ENCODE results near the gene SNX5.

SNX5 gene

GRCh38 chr20:17925141-17925939 is 43.3 kb downstream of the SNX5 start:
- peaks cover 0 to 11% (median 2%) of the 10 kb centered on the region in 5 donors for H3K4me1 ChIP-seq (ENCODE audit: control insufficient read depth in 5 of 5, insufficient read depth in 5 of 5, low read length in 5 of 5)
- no peak overlapping the region for H3K27ac ChIP-seq (ENCODE audit: low read depth, low read length)
- H3K4me3 ChIP-seq (ENCODE audit: low read depth in 1 of 5, low read length in 5 of 5) = no peak overlapping the region
- no peaks in the 10 kb centered on the region for H3K27me3 ChIP-seq (ENCODE audit: control insufficient read depth in 5 of 5, insufficient read depth in 4 of 5, low read length in 5 of 5)
- H3K9ac ChIP-seq (ENCODE audit: low read length in 5 of 5) = no peak overlapping the region
- no peaks in the 10 kb centered on the region for H3K36me3 ChIP-seq (ENCODE audit: control insufficient read depth in 5 of 5, insufficient read depth in 5 of 5, low read length in 5 of 5)
- H3K9me3 ChIP-seq (ENCODE audit: control insufficient read depth in 5 of 5, low read length in 5 of 5) = no peaks in the 10 kb centered on the region

GRCh38 chr20:17921774-17922173 is 46.8 kb downstream of the SNX5 start:
- no peaks in the 10 kb centered on the region for H3K27me3 ChIP-seq (ENCODE audit: control insufficient read depth in 5 of 5, insufficient read depth in 4 of 5, low read length in 5 of 5)

GRCh38 chr20:17919149-17919548 is 49.4 kb downstream of the SNX5 start:
- Histone ChIP-seq H3K9ac (ENCODE audit: low read length in 5 of 5) (no peak overlapping the region), H3K4me1 (ENCODE audit: control insufficient read depth in 5 of 5, insufficient read depth in 5 of 5, low read length in 5 of 5) (peaks cover 0 to 7% (median 3%) of the 10 kb centered on the region in 5 donors)

More at GRCh38 chr20:17921774-17922173, 46.8 kb downstream of the SNX5 start:
- no peak overlapping the region for H3K9ac ChIP-seq (ENCODE audit: low read length in 5 of 5)
- peaks cover 0 to 12% (median 3%) of the 10 kb centered on the region in 5 donors for H3K4me1 ChIP-seq (ENCODE audit: control insufficient read depth in 5 of 5, insufficient read depth in 5 of 5, low read length in 5 of 5)
- H3K27ac ChIP-seq (ENCODE audit: low read depth, low read length) = no peak overlapping the region
- no peak overlapping the region for H3K4me3 ChIP-seq (ENCODE audit: low read depth in 1 of 5, low read length in 5 of 5)
- H3K36me3 ChIP-seq (ENCODE audit: control insufficient read depth in 5 of 5, insufficient read depth in 5 of 5, low read length in 5 of 5) = no peaks in the 10 kb centered on the region
- no peaks in the 10 kb centered on the region for H3K9me3 ChIP-seq (ENCODE audit: control insufficient read depth in 5 of 5, low read length in 5 of 5)

GRCh38 chr20:17917832-17918618 is 50.6 kb downstream of the SNX5 start:
- Histone ChIP-seq H3K27ac (ENCODE audit: low read depth, low read length) (no peak overlapping the region), H3K4me3 (ENCODE audit: low read depth in 1 of 5, low read length in 5 of 5) (no peak overlapping the region), H3K9me3 (ENCODE audit: control insufficient read depth in 5 of 5, low read length in 5 of 5) (no peaks in the 10 kb centered on the region), H3K9ac (ENCODE audit: low read length in 5 of 5) (no peak overlapping the region), H3K36me3 (ENCODE audit: control insufficient read depth in 5 of 5, insufficient read depth in 5 of 5, low read length in 5 of 5) (no peaks in the 10 kb centered on the region), H3K4me1 (ENCODE audit: control insufficient read depth in 5 of 5, insufficient read depth in 5 of 5, low read length in 5 of 5) (peaks cover 0 to 8% (median 5%) of the 10 kb centered on the region in 5 donors), H3K27me3 (ENCODE audit: control insufficient read depth in 5 of 5, insufficient read depth in 4 of 5, low read length in 5 of 5) (no peaks in the 10 kb centered on the region)

More at GRCh38 chr20:17919149-17919548, 49.4 kb downstream of the SNX5 start:
- no peaks in the 10 kb centered on the region for H3K36me3 ChIP-seq (ENCODE audit: control insufficient read depth in 5 of 5, insufficient read depth in 5 of 5, low read length in 5 of 5)
- H3K27ac ChIP-seq (ENCODE audit: low read depth, low read length) = no peak overlapping the region
- no peaks in the 10 kb centered on the region for H3K9me3 ChIP-seq (ENCODE audit: control insufficient read depth in 5 of 5, low read length in 5 of 5)
- H3K4me3 ChIP-seq (ENCODE audit: low read depth in 1 of 5, low read length in 5 of 5) = no peak overlapping the region
- H3K27me3 ChIP-seq (ENCODE audit: control insufficient read depth in 5 of 5, insufficient read depth in 4 of 5, low read length in 5 of 5) = no peaks in the 10 kb centered on the region

GRCh38 chr20:17916433-17916891 is 52.1 kb downstream of the SNX5 start:
- H3K9me3 ChIP-seq (ENCODE audit: control insufficient read depth in 5 of 5, low read length in 5 of 5) = no peaks in the 10 kb centered on the region
- peaks cover 0 to 10% (median 6%) of the 10 kb centered on the region in 5 donors for H3K4me1 ChIP-seq (ENCODE audit: control insufficient read depth in 5 of 5, insufficient read depth in 5 of 5, low read length in 5 of 5)
- H3K27me3 ChIP-seq (ENCODE audit: control insufficient read depth in 5 of 5, insufficient read depth in 4 of 5, low read length in 5 of 5) = no peaks in the 10 kb centered on the region
- H3K27ac ChIP-seq (ENCODE audit: low read depth, low read length) = no peak overlapping the region
- H3K36me3 ChIP-seq (ENCODE audit: control insufficient read depth in 5 of 5, insufficient read depth in 5 of 5, low read length in 5 of 5) = no peaks in the 10 kb centered on the region
- no peak overlapping the region for H3K4me3 ChIP-seq (ENCODE audit: low read depth in 1 of 5, low read length in 5 of 5)
- no peak overlapping the region for H3K9ac ChIP-seq (ENCODE audit: low read length in 5 of 5)

GRCh38 chr20:17914957-17915356 is 53.6 kb downstream of the SNX5 start:
- no peak overlapping the region for H3K27ac ChIP-seq (ENCODE audit: low read depth, low read length)
- H3K36me3 ChIP-seq (ENCODE audit: control insufficient read depth in 5 of 5, insufficient read depth in 5 of 5, low read length in 5 of 5) = no peaks in the 10 kb centered on the region
- no peak overlapping the region for H3K9ac ChIP-seq (ENCODE audit: low read length in 5 of 5)
- H3K4me3 ChIP-seq (ENCODE audit: low read depth in 1 of 5, low read length in 5 of 5) = no peak overlapping the region
- peaks cover 3 to 23% (median 15%) of the 10 kb centered on the region in 5 donors for H3K4me1 ChIP-seq (ENCODE audit: control insufficient read depth in 5 of 5, insufficient read depth in 5 of 5, low read length in 5 of 5)
- H3K27me3 ChIP-seq (ENCODE audit: control insufficient read depth in 5 of 5, insufficient read depth in 4 of 5, low read length in 5 of 5) = no peaks in the 10 kb centered on the region
- no peaks in the 10 kb centered on the region for H3K9me3 ChIP-seq (ENCODE audit: control insufficient read depth in 5 of 5, low read length in 5 of 5)

GRCh38 chr20:17912916-17913315 is 55.7 kb downstream of the SNX5 start:
- H3K9me3 ChIP-seq (ENCODE audit: control insufficient read depth in 5 of 5, low read length in 5 of 5) = no peaks in the 10 kb centered on the region
- H3K27me3 ChIP-seq (ENCODE audit: control insufficient read depth in 5 of 5, insufficient read depth in 4 of 5, low read length in 5 of 5) = no peaks in the 10 kb centered on the region
- no peak overlapping the region for H3K9ac ChIP-seq (ENCODE audit: low read length in 5 of 5)
- H3K27ac ChIP-seq (ENCODE audit: low read depth, low read length) = no peak overlapping the region
- H3K4me1 ChIP-seq (ENCODE audit: control insufficient read depth in 5 of 5, insufficient read depth in 5 of 5, low read length in 5 of 5) = peaks cover 3 to 23% (median 19%) of the 10 kb centered on the region in 5 donors
- no peak overlapping the region for H3K4me3 ChIP-seq (ENCODE audit: low read depth in 1 of 5, low read length in 5 of 5)
- no peaks in the 10 kb centered on the region for H3K36me3 ChIP-seq (ENCODE audit: control insufficient read depth in 5 of 5, insufficient read depth in 5 of 5, low read length in 5 of 5)

- Histone ChIP-seq H3K27ac (ENCODE audit: low read depth, low read length) (no peak overlapping the region), H3K4me1 (ENCODE audit: control insufficient read depth in 5 of 5, insufficient read depth in 5 of 5, low read length in 5 of 5) (peaks cover 3 to 23% (median 19%) of the 10 kb centered on the region in 5 donors), H3K27me3 (ENCODE audit: control insufficient read depth in 5 of 5, insufficient read depth in 4 of 5, low read length in 5 of 5) (no peaks in the 10 kb centered on the region), H3K9ac (ENCODE audit: low read length in 5 of 5) (no peak overlapping the region), H3K4me3 (ENCODE audit: low read depth in 1 of 5, low read length in 5 of 5) (no peak overlapping the region), H3K9me3 (ENCODE audit: control insufficient read depth in 5 of 5, low read length in 5 of 5) (no peaks in the 10 kb centered on the region), H3K36me3 (ENCODE audit: control insufficient read depth in 5 of 5, insufficient read depth in 5 of 5, low read length in 5 of 5) (no peaks in the 10 kb centered on the region)
Measured at GRCh38 chr20:17911927-17912326, 56.7 kb downstream of the SNX5 start.

GRCh38 chr20:17910828-17911294 is 57.7 kb downstream of the SNX5 start:
- H3K4me3 ChIP-seq (ENCODE audit: low read depth in 1 of 5, low read length in 5 of 5) = no peak overlapping the region

GRCh38 chr20:17909869-17910321 is 58.7 kb downstream of the SNX5 start:
- no peaks in the 10 kb centered on the region for H3K9me3 ChIP-seq (ENCODE audit: control insufficient read depth in 5 of 5, low read length in 5 of 5)
- no peak overlapping the region for H3K4me3 ChIP-seq (ENCODE audit: low read depth in 1 of 5, low read length in 5 of 5)
- no peaks in the 10 kb centered on the region for H3K36me3 ChIP-seq (ENCODE audit: control insufficient read depth in 5 of 5, insufficient read depth in 5 of 5, low read length in 5 of 5)
- H3K9ac ChIP-seq (ENCODE audit: low read length in 5 of 5) = no peak overlapping the region
- peaks cover 3 to 19% (median 16%) of the 10 kb centered on the region in 5 donors for H3K4me1 ChIP-seq (ENCODE audit: control insufficient read depth in 5 of 5, insufficient read depth in 5 of 5, low read length in 5 of 5)
- peak overlapping the region; percentile 60 for H3K27ac ChIP-seq (ENCODE audit: low read depth, low read length)
- H3K27me3 ChIP-seq (ENCODE audit: control insufficient read depth in 5 of 5, insufficient read depth in 4 of 5, low read length in 5 of 5) = no peaks in the 10 kb centered on the region

More at GRCh38 chr20:17910828-17911294, 57.7 kb downstream of the SNX5 start:
- Histone ChIP-seq H3K27me3 (ENCODE audit: control insufficient read depth in 5 of 5, insufficient read depth in 4 of 5, low read length in 5 of 5) (no peaks in the 10 kb centered on the region), H3K9me3 (ENCODE audit: control insufficient read depth in 5 of 5, low read length in 5 of 5) (no peaks in the 10 kb centered on the region), H3K27ac (ENCODE audit: low read depth, low read length) (peak overlapping the region; percentile 60), H3K36me3 (ENCODE audit: control insufficient read depth in 5 of 5, insufficient read depth in 5 of 5, low read length in 5 of 5) (no peaks in the 10 kb centered on the region), H3K9ac (ENCODE audit: low read length in 5 of 5) (no peak overlapping the region), H3K4me1 (ENCODE audit: control insufficient read depth in 5 of 5, insufficient read depth in 5 of 5, low read length in 5 of 5) (peaks cover 3 to 20% (median 16%) of the 10 kb centered on the region in 5 donors)

Data from subcutaneous abdominal adipose tissue (tissue), 5 donors.